Activated CD8-positive, alpha-beta memory T cell treated with anti-CD3 and anti-CD28 coated beads for 48 hours (primary cell): ENCODE results near the gene TPR.
A peak's percentile ranks its signal among the peaks of the same experiment; 100 is the strongest.
"Not testable (repeated sequence)": the region's sequence is repeated elsewhere in the genome, so short reads cannot be mapped to it uniquely, and the experiment has no call there.

Experiments used
- DNase-seq, 3 experiments: peaks; one replicate each; pipeline ENCODE4 v3.0.0-alpha.2; 2020; ENCODE audit warnings: low read depth in 2 of 3, low spot score in 2 of 3

Gene TPR

DNA sequence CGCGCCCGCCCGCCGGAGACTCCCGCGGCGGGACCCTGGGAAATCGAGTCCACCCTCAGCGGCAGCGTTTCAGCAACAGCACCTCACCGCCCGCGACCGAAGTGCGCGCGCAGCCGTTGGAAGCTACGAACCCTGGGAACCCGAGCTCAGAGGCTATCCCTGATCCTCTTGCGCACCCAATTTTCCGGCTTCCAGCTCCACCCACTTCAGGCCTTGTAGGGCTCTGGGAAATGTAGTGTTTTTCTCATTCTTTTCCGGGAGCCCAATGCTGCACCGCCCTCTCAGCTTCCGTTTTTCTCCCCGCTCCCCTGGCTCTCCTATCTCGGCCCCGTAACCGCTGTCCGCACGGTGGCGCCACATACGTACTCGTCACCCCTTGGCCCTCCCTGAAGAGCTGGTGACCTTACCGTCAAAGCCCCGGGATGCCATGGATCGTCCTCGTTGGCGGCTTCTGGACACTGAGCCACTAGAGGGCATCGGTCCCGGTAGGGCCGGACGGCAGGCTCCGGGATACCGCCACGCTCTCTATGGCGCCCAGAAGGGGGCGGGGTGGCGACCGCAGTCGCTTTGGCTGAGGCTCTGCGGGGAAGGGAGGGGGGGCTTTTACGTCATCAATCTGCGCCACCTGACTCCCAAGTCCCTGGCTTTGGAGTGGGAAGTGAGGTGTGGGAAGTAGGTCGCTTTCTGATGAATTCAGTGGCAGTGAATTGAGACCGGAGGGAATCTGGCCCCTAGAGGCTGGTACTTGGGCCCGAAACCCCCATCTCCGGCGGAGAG is at the start of gene TPR, which contains the start of gene ODR4:
Gene TPR (minus strand): TSS at position 102 of the 777 bp plus-strand sequence. CDS start 225 bp downstream, outside the sequence.
Gene ODR4 (plus strand): TSS at position 687 of the 777 bp plus-strand sequence. CDS start 3,948 bp downstream, outside the sequence.
- peak; percentile 85 to 91 (median 89) for DNase-seq

DNA sequence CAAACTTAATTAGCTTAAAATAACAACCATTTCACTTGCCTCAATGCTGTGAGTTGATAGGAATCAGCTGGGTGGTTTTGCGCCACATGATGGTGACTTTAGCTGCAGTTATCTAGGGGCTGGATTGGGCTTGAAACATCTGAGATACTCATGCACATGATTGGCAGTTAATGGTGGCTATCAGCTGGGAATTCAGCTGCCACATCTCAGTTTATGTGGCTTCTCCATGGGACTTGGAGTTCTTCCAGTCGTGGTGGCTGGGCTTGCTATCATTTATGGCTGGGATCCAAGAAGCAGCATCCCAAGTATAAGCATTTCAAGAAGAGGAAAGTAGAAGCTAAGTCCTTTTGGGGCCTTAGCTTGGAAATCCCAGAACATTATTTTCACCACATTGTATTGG is 49.5 kb upstream of the TPR start:
- no peak for DNase-seq

DNA sequence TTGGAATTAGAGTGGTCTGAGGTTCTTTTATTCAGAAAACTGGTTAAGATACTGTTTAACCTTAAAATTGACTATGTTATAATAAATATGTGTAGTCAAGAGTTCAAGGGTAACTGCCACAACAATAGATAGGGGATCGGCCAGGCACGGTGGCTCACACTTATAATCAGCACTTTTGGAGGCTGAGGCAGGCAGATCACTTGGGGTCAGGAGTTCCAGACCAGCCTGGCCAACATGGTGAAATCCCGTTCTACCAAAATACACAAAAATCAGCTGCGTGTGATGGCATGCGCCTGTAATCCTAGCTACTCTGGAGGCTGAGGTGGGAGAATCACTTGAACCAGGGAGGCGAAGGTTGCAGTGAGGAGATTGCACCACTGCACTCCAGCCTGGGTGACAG is 46.4 kb upstream of the TPR start:
- no peak for DNase-seq

DNA sequence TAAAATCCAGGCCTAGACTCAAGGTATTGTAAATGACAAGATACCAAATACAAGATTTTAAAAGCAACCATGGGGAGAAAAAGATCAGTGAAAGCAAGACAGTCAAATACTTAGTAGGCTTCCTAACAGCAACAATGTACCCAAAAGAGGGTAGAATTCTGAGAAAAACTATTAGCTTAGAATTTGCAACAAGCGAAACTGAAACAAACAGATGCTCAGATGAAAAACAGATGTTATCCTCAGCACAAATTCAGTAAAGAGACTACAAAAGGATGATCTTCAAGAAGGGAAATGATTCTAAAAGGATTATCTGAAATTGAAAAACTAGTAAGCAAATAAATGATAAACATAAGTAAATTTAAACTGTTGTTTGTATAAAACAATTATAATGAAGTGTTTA is 45.9 kb upstream of the TPR start:
- DNase-seq: no peak

DNA sequence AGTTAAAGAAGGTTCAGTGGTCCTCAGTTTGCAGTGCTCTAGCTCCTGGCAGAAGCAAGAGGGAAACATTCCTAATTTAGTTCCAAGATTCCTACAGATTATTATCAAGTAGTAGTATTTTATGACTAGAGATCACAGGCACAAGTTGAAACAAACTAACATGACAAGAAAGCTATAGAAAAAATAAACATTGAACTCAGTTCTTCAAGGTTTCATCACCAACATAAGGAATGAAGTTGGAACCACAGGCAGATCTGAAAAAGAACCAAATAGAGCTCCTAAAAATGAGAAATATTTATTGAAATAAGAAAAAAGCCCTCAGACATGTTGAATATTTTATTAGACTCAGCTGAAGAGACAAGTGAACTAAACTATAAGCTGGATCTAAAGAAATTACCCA is 45.3 kb upstream of the TPR start:
- DNase-seq: no peak

DNA sequence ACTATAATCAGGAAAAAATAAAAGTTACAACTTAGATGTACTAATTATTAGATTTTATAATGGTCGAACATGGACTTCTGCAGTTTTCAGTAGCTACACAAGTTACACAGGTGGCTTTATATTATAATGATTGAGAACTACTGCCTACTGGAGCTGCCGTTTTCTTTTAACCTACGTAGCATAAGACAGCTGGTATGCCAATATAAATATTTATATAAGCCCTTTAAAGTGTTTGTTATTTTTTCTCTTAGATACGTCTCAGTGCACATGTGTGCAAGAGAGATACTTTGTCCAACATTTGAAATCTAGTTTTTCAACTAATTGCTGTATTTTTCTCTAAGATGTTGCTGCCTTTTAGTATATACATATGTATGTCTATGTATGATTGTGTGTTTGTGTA is 43.5 kb upstream of the TPR start:
- DNase-seq: no peak

DNA sequence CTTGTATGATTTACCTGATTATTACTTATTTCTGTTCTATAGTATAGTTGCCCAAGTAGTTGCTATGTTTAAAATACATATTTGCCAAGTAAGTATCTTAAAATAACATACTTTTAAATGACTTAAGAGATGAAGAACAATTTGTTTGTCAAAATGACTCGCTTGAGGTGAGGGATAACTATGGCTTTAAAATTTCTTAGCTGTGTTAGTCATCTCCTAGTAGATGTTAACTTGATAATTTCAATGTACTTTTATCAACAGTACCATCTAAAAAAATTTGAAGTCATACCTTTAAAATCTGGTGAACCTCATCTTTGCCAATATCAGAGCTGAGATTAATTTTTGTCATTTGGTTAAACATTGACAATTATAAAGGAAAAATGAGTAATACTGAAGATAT is 38.3 kb upstream of the TPR start:
- DNase-seq: no peak

DNA sequence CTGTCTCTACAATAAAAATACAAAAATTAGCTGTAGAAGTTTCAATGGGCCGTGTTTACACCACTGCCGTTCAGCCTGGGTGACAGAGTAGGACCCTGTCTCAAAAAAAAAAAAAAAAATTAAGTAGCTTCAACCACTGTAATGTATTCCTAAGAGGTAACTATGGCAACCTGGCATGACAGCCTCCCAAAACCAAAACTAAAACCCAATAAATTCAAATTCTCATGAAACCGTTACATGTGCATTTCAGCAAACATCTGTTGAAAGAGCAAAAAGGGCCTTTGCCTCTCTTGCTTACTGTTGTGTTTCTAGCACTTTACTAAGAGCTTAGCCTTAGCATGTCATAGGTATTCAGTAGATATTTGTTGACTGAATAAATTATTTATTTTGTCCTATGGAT is 34.0 kb upstream of the TPR start:
- no peak for DNase-seq

DNA sequence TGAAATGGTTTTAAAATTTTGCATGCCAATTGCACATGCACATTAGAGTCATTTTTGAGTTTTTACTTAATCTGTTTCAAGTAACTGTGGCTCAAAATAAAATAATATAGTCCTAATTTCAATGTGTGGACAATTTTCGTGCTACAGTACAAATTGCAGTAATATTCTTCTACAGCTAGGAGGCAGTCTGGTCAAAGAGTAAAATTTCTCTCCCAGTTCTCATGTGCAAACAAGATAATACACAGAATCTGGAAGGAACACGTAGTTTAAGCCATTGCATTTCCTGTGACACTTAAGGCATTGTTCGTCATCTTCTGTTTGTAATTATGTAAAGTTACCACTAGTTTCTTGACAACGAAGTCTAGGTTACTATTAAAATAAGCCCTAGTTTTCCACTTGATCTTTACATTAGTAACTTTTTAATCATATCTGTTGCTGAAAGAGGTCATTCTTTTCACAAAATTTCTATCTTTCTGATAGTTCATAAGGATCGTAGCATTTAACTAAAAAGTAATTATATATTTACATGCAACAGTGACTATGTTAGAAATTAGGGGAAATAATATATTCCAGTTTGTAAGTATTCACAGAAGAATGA is 29.5 kb upstream of the TPR start:
- DNase-seq: no peak

DNA sequence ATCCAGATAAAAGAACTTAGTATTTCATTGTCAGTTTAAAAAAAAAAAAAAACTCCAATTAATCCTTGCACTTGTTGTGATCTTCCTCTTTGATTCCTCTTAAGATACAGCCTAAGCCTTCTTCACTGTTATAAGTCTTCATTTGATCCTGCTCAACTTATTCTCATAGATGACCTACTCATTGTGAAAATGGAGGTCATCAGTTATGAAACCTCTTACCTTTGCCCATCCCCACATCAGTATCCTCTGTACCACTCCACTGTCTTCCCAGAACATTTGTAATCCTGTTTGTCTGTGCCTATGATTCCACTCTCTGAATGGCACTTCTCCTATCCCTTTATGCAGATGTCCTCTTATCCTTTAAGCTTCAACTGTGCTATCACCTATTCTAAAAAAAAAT is 28.6 kb upstream of the TPR start:
- no peak for DNase-seq

DNA sequence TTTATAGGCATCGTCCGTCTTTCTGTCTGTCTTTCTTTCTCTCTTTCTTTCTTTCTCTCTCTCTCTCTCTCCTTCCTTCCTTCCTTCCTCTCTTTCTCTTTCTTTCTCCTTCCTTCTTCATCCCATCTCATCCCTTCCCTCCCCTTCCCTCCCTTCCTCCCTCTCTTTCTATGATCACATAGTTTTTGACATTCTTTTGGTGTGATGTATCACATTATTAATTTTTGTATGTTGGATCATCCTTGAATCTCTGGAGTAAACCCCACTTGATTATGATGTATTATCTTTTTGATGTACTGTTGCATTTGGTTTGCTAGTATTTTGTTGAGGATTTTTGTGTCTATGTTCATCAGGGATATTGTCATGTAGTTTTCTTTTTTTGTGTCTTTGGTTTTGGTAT is 26.4 kb upstream of the TPR start:
- not testable (repeated sequence) for DNase-seq

DNA sequence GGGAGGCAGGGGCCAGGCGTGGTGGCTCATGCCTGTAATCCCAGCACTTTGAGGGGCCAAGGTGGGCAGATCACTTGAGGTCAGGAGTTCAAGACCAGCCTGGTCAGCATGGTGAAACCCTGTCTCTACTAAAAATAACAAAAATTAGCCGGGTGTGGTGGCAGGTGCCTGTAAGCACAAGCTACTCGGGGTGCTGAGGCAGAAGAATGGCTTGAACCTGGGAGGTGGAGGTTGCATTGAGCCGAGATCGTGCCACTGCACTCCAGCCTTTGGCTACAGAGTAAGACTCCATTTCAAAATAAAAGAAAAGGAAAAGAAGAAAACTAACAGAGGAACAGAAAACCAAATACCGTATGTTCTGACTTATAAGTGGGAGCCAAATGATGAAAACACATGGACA is 17.7 kb upstream of the TPR start:
- not testable (repeated sequence) for DNase-seq

DNA sequence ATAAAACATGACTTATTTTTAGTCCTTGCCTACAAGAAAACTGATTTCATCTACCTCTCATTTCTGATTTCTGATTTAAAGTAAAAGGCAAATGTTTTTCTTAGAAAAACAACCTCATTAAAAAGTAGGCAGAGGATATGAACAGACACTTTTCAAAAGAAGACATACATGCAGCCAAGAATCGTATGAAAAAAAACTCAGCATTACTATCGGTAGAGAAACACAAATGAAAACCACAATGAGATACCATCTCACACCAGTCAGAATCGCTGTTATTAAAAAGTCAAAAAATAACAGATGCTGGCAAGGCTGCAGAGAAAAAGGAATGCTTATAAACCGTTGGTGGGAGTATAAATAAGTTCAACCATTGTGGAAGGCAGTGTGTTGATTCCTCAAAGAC is 16.8 kb upstream of the TPR start:
- DNase-seq: no peak

DNA sequence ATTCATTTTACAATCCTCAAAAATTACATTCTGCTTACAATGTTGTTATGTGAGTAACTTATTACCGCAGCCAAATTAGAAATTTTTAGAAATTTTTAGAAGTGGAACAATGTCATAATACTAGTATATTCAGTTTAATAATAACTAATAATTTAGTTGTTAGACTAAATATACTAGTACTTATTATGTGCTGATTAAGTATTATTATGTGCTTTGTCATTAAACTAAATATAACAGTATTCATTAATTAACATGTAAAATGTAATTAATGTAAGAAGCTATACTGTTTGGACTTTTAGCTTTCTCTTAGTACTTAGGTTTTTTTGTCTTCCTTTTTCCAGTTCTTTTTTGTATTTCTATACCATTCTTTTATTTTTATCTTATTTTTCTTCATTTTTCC is 15.9 kb upstream of the TPR start:
- DNase-seq: no peak

DNA sequence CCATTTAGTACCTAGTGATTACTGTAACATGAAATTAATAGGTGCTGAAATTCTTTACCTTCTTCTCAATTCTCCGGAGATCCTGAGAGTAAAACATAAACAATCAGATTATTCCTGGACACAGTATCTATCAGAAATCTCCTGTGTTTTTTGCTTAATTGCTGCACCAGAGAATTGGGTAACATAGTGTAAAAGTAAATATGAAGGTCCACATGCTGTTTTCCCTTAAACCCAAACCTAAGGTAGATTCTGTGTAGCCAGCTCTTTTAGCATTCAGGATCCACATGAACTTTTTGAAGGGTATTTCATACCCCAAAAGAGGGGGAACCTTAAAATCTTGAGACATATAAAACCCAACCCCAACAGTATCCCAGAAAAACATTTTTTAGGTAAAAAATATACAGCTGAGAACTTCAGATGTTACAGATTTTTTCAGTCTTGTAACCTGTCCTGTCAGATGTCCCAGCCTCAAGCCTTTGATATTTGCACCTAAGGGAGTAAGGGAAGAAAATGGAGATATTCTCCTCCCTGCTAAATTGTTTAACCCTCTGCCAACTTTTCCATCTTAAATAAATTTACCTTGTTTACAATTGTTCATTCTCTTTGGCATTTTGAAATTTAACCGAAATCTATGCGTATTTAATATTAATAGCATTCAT is 11.8 kb upstream of the TPR start:
- DNase-seq: no peak

DNA sequence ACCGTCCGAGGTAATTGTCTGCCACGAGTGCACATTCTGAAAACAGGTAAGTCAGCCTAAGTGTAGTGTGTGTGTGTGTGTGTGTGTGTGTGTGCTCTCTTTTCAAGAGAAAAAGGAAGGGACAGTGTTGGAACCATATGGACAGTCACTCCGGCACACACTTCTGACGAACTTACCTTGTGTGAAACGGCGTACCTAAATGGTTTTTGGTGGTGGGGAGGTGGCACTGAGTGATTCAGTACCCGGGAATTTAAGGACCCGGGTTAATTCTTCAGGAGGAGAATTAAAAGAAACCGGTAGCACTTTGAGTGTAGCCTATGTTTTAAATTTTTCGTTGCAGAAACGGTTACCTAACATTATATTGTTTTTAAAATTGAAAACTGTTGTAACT is 871 bp upstream of the TPR start:
- DNase-seq: no peak

DNA sequence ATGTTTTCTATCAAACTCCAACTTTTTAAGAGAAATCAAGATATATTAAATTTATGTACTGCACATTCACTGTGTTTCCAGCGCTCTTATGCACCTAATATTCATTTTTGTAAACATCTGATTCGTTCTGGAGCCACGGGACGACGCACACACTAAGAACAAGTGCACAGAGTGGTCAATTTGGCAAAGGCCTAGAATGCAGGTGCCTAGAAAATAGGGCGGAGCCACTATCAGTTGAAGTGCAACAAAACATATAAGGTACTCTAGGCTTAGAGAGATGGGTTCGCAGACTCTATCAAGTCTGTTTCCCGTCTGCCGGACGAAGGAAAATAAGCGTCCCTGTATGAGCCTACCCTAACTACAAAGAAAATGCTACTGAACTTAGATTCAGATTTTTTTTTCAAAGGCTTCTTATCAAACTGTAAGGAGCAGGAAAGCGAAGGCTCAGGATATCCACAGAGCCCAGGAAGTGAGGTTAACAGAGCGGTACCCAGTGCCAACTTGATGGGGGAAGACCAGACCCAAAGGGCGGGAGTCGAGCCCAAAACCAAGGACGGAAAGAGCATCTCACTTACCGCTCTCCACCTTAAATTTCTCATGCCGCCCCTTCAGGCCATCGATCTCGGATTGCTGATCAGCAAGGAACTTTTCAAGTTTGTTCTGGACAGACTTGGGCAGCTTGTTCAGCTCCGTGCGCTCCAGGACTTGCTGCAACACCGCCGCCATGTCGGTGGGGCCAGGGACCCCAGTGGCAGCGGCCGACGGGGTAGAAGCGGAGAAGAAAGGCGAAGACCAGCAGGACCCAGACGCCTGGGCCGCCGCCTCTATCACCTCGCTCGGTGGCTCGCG is 526 bp downstream of the TPR start:
- DNase-seq: peak in 1 of 3 experiments; percentile 16

DNA sequence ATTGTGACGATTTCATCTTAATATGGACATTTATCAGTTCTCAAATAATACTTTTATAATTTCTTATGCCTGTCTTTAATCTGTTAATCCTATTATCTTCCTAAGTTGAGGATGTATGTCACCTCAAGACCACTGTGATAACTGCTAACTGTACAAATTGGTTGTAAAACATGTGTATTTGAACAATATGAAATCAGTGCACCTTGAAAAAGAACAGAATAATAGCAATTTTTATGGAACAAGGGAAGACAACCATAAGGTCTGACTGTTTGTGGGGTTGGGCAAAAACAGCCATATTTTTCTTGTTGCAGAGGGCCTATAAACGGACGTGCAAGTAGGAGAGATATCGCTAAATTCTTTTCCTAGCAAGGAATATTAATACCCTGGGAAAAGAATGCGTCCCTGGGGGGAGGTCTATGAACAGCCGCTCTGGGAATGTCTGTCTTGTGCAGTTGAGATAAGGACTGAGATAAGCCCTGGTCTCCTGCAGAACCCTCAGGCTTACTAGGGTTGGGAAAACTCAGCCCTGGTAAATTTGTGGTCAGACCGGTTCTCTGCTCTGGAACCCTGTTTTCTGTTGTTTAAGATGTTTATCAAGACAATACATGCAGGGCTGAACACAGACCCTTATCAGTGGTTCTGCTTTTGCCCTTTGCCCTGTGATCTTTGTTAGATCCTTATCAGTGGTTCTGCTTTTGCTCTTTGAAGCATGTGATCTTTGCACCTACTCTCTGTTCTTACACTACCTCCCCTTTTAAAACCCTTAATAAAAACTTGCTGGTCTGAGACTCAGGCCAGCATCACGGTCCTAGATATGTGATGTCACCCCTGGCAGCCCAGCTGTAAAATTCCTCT is 27.0 kb downstream of the TPR start:
- not testable (repeated sequence) for DNase-seq

DNA sequence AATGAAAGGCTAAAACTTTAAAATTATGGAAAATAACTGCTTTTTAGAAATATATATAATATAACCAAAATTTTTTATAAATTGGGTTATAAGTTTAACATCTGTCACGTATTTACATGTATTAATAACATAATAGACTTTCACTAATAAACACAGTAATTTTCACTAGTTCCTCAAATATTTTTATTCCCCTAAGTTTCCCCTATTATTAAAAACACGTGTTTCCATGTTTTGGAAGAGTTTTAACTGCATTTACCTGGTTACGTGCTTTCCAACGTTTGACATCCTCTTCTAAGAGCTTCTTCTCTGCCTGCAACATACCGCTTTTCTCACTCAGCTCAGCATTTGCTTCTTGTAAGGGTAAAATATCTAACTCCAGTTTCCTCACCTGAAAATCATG is 34.3 kb downstream of the TPR start:
- DNase-seq: no peak

DNA sequence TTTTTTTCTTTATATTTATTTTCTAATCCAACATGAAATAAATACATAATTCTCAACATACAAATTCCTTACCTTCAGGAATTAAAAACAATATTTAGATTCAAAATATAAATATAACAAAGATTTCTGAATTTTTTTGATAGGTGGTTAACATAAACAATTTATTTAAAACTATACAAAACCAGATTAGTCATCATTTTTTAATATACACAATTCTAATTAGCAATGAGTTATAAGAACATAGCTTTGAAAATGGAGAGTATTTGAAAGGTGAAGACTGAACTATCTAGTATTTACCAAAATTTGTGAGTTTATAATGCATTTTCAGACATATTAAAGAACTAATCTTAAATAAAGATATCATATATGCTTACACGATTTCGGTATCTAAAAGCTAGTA is 37.5 kb downstream of the TPR start:
- no peak for DNase-seq
